Chondrocyte (in vitro differentiated cells): ENCODE data around the gene SSB. TPM values are rescaled to one million over a fixed set of nuclear protein-coding genes. Genes with fewer than 3 reads are reported as not detected.
"Not testable (repeated sequence)": the region's sequence is repeated elsewhere in the genome, so short reads cannot be mapped to it uniquely, and the experiment has no call there.

ENCODE experiments used
- DNase-seq: peaks from one replicate; pipeline ENCODE4 v3.0.0; 2021; ENCODE audit warnings: mixed read lengths, low spot score
- H3K27ac Mint-ChIP-seq: one replicate; pipeline ENCODE4 v1.8.0; 2021; ENCODE audit warnings: mild to moderate bottlenecking, moderate library complexity, mixed read lengths; ENCODE audit not compliant: unreplicated experiment
- H3K27me3 Mint-ChIP-seq: 2 replicates; pipeline ENCODE4 v1.8.0; 2021; ENCODE audit warnings: low read depth, mixed read lengths
- H3K36me3 Mint-ChIP-seq: 2 replicates; pipeline ENCODE4 v1.8.0; 2021; ENCODE audit warnings: low read depth, mixed read lengths
- H3K4me1 Mint-ChIP-seq: 2 replicates; pipeline ENCODE4 v1.8.0; 2021; ENCODE audit warnings: low read depth, mild to moderate bottlenecking, mixed read lengths
- H3K4me3 Mint-ChIP-seq: one replicate; pipeline ENCODE4 v1.8.0; 2021; ENCODE audit warnings: mild to moderate bottlenecking, moderate library complexity, mixed read lengths; ENCODE audit not compliant: unreplicated experiment
- H3K9me3 Mint-ChIP-seq: 2 replicates; pipeline ENCODE4 v1.8.0; 2021; ENCODE audit warnings: low read depth, mixed read lengths
- total RNA-seq: library from RNA; stranded (reverse); gene quantifications from 3 replicates; pipeline ENCODE4 v1.2.1, GENCODE V29; 2021
- TF ChIP-seq, protein P1 (sequence below): fragments of 200-600 bp; sonication (generic); IDR thresholded peaks from 2 replicates; pipeline ENCODE4 v1.5.0; 2021; ENCODE audit warnings: antibody characterized with exemption, mild to moderate bottlenecking, moderate library complexity

The SSB gene
- total RNA-seq, 1 donor from 2014 or later, result 95.1 TPM

DNA sequence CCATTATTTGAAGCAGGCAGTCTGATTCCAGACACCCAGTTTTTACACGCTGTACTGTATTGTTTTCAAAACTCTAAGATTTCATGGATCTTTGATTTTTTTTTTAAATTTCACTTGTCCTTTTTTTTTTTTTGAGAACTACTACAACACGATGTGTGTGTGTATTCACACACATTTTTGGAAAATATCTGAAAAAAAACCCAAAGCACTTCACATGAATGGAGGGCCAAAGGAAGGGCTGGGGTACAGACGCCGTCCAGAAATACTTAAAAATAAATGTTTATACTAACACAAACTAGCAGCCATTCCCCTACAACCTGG is 314 bp upstream of the SSB start:
- Mint-ChIP-seq H3K27ac (peak overlapping the region; percentile 87), H3K9me3 (no peaks in the 10 kb centered on the region), H3K4me1 (peaks cover 20% of the 10 kb centered on the region), H3K36me3 (peaks cover 6% of the 10 kb centered on the region), H3K4me3 (peak overlapping the region; percentile 88), H3K27me3 (no peaks in the 10 kb centered on the region)
- DNase-seq, result no peak
- TF ChIP-seq, protein P1, sequence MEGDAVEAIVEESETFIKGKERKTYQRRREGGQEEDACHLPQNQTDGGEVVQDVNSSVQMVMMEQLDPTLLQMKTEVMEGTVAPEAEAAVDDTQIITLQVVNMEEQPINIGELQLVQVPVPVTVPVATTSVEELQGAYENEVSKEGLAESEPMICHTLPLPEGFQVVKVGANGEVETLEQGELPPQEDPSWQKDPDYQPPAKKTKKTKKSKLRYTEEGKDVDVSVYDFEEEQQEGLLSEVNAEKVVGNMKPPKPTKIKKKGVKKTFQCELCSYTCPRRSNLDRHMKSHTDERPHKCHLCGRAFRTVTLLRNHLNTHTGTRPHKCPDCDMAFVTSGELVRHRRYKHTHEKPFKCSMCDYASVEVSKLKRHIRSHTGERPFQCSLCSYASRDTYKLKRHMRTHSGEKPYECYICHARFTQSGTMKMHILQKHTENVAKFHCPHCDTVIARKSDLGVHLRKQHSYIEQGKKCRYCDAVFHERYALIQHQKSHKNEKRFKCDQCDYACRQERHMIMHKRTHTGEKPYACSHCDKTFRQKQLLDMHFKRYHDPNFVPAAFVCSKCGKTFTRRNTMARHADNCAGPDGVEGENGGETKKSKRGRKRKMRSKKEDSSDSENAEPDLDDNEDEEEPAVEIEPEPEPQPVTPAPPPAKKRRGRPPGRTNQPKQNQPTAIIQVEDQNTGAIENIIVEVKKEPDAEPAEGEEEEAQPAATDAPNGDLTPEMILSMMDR, result no peak

DNA sequence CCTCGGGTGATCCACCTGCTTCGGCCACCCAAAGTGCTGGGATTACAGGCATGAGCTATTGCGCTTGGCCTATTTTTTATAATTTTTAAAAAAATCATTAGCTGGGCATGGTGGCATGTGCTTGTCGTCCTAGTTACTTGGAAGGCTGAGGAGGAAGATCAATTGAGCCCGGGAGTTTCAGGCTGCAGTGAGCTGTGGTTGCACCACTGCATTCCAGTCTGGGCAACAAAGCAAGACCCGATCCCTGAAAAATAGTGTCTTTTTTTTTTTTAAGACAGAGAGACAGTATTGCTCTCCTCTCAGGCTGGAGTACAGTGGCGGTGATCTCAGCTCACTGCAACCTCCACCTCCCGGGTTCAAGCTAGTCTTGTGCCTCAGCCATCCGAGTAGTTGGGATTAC is 4.8 kb downstream of the SSB start:
- Mint-ChIP-seq H3K27ac (no peak overlapping the region), H3K27me3 (no peaks in the 10 kb centered on the region), H3K9me3 (no peaks in the 10 kb centered on the region), H3K4me3 (no peak overlapping the region), H3K4me1 (peaks cover 35% of the 10 kb centered on the region), H3K36me3 (peaks cover 24% of the 10 kb centered on the region)
- no peak for DNase-seq
- TF ChIP-seq, protein P1, result no peak

DNA sequence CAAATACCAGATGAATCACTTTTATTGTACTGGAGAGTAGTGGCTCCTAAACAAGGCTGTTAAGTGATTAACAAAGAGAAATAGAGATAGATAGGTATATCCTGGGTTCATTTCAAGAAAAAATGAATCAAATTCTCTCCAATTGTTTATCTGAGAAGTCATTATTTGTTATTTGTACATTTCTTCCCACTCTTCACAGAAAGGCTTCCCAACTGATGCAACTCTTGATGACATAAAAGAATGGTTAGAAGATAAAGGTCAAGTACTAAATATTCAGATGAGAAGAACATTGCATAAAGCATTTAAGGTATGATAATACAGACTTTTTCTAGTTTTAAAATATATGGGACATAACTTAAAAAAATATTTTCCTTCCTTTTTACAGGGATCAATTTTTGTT is 7.9 kb downstream of the SSB start:
- Mint-ChIP-seq H3K27ac (peak overlapping the region; percentile 45), H3K4me3 (no peak overlapping the region), H3K36me3 (peaks cover 39% of the 10 kb centered on the region), H3K4me1 (peaks cover 25% of the 10 kb centered on the region), H3K9me3 (no peaks in the 10 kb centered on the region), H3K27me3 (no peaks in the 10 kb centered on the region)
- no peak for DNase-seq
- TF ChIP-seq, protein P1, result no peak

DNA sequence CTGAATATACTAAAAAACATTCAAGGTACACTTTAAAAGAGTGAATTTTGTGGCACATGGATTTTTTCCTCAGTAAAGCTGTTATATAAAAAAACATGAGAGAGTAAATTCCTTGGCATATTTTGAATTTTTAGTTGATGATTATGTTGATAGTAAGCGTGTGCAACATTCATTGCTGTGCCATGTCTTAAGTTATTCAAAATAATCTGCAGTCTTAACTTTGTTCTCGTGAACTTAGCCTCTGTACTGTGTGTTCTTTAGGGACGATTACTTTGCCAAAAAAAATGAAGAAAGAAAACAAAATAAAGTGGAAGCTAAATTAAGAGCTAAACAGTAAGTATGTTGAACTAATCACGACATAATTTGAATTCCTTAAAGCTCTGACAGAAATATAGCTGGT is 9.6 kb downstream of the SSB start:
- Mint-ChIP-seq H3K4me1 (peaks cover 25% of the 10 kb centered on the region), H3K27ac (peak overlapping the region; percentile 85), H3K27me3 (no peaks in the 10 kb centered on the region), H3K4me3 (no peak overlapping the region), H3K36me3 (peaks cover 42% of the 10 kb centered on the region), H3K9me3 (no peaks in the 10 kb centered on the region)
- no peak for DNase-seq
- TF ChIP-seq, protein P1, result no peak

DNA sequence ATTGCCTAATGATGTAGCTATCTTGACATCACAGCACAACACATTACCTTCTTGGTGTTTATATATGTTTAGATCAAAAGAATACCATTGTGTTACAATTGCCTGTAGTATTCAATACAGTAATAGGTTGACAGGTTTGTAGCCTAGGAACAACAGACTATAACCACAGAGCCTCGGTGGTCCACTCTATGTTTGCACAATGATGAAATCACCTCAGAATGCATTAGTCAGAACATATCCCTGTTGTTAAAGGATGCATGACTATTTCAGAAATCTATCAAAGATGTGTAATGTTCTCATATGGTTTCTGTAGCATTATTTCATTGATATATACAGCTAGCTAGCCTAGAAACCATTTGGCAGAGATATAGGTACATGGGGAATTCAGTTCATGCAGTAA is 17.2 kb downstream of the SSB start:
- Mint-ChIP-seq H3K27ac (peak overlapping the region; percentile 77), H3K9me3 (peaks cover 3% of the 10 kb centered on the region), H3K27me3 (no peaks in the 10 kb centered on the region), H3K4me3 (no peak overlapping the region), H3K4me1 (peaks cover 29% of the 10 kb centered on the region), H3K36me3 (peaks cover 35% of the 10 kb centered on the region)
- TF ChIP-seq, protein P1, result no peak
- DNase-seq, result no peak

DNA sequence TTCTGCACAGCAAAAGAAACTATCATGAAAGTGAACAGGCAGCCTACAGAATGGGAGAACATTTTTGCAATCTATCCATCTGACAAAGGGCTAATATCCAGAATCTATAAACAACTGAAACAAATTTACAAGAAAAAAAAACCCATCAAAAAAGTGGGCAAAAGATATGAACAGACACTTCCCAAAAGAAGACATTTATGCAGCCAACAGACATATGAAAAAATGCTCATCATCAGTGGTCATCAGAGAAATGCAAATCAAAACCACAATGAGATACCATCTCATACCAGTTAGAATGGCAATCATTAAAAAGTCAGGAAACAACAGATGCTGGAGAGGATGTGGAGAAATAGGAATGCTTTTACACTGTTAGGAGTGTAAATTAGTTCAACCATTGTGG is 18.3 kb downstream of the SSB start:
- H3K27me3 Mint-ChIP-seq, DNase-seq, H3K9me3 Mint-ChIP-seq, H3K27ac Mint-ChIP-seq, H3K4me3 Mint-ChIP-seq: not testable (repeated sequence)
- Mint-ChIP-seq H3K4me1 (peaks cover 40% of the 10 kb centered on the region), H3K36me3 (peaks cover 29% of the 10 kb centered on the region)

DNA sequence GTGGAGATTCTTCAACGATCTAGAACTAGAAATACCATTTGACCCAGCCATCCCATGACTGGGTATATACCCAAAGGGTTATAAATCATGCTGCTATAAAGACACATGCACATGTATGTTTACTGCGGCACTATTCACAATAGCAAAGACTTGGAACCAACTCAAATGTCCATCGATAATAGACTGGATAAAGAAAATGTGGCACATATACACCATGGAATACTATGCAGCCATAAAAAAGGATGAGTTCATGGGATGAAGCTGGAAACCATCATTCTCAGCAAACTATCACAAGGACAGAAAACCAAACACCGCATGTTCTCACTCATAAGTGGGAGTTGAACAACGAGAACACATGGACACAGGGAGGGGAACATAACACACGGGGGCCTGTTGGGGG is 18.7 kb downstream of the SSB start:
- H3K27me3 Mint-ChIP-seq, H3K9me3 Mint-ChIP-seq, DNase-seq, H3K27ac Mint-ChIP-seq, H3K4me3 Mint-ChIP-seq: not testable (repeated sequence)
- Mint-ChIP-seq H3K36me3 (peaks cover 25% of the 10 kb centered on the region), H3K4me1 (peaks cover 44% of the 10 kb centered on the region)
